Activated naive CD4-positive, alpha-beta T cell treated with anti-CD3 and anti-CD28 coated beads, Interleukin-2, amount 10 ng/mL, durations not matched to agents 7 days and 5 days (primary cell): Measurements from ENCODE around the gene SPNS2.
A peak's percentile ranks its signal among the peaks of the same experiment; 100 is the strongest.

ENCODE experiments used
- CTCF ChIA-PET: fragments of 350-600 bp; sonication (Branson Sonifier 250); formaldehyde crosslinking; loops from one replicate; lab custom pipeline; 2021; ENCODE audit warnings: antibody characterized with exemption; lab: Charles Lee
- DNase-seq: peaks from one replicate; pipeline ENCODE4 v3.0.0-alpha.2; 2020
- H3K27ac Mint-ChIP-seq: one replicate; pipeline ENCODE4 v1.8.0; 2021; ENCODE audit warnings: mild to moderate bottlenecking, moderate library complexity, mixed read lengths
- H3K27me3 Mint-ChIP-seq: one replicate; pipeline ENCODE4 v1.8.0; 2021; ENCODE audit warnings: mild to moderate bottlenecking, mixed read lengths
- H3K36me3 Mint-ChIP-seq: one replicate; pipeline ENCODE4 v1.8.0; 2021; ENCODE audit warnings: mixed read lengths
- H3K4me1 Mint-ChIP-seq: one replicate; pipeline ENCODE4 v1.8.0; 2021; ENCODE audit warnings: mixed read lengths
- H3K4me3 Mint-ChIP-seq: one replicate; pipeline ENCODE4 v1.8.0; 2021; ENCODE audit warnings: mild to moderate bottlenecking, moderate library complexity, mixed read lengths
- H3K9me3 Mint-ChIP-seq: one replicate; pipeline ENCODE4 v1.8.0; 2021; ENCODE audit warnings: mixed read lengths

SPNS2 gene

GRCh38 chr17:4487820-4488716 is 10.6 kb upstream of the SPNS2 start:
- no peak overlapping the region for H3K4me3 Mint-ChIP-seq
- peaks cover 8% of the 10 kb centered on the region for H3K27me3 Mint-ChIP-seq
- no peaks in the 10 kb centered on the region for H3K9me3 Mint-ChIP-seq
- peaks cover 34% of the 10 kb centered on the region for H3K4me1 Mint-ChIP-seq
- CTCF ChIA-PET: no interaction called here
- no peak for DNase-seq
- peaks cover 12% of the 10 kb centered on the region for H3K36me3 Mint-ChIP-seq
- H3K27ac Mint-ChIP-seq: no peak overlapping the region

- CTCF ChIA-PET: no interaction called here
- Mint-ChIP-seq H3K27me3 (peaks cover 11% of the 10 kb centered on the region), H3K9me3 (no peaks in the 10 kb centered on the region), H3K27ac (no peak overlapping the region), H3K36me3 (peaks cover 10% of the 10 kb centered on the region), H3K4me1 (peaks cover 28% of the 10 kb centered on the region), H3K4me3 (no peak overlapping the region)
- DNase-seq: no peak
Measured at GRCh38 chr17:4488989-4489595, 9.6 kb upstream of the SPNS2 start.

- Mint-ChIP-seq H3K27ac (no peak overlapping the region), H3K9me3 (no peaks in the 10 kb centered on the region), H3K4me1 (peaks cover 22% of the 10 kb centered on the region), H3K36me3 (peaks cover 6% of the 10 kb centered on the region), H3K27me3 (peaks cover 17% of the 10 kb centered on the region), H3K4me3 (no peak overlapping the region)
- CTCF ChIA-PET: no interaction called here
- DNase-seq: no peak
Measured at GRCh38 chr17:4490109-4490591, 8.5 kb upstream of the SPNS2 start.

- CTCF ChIA-PET: no interaction called here
- H3K4me1 Mint-ChIP-seq: peaks cover 18% of the 10 kb centered on the region
- no peak overlapping the region for H3K4me3 Mint-ChIP-seq
- no peak overlapping the region for H3K27ac Mint-ChIP-seq
- H3K36me3 Mint-ChIP-seq: peaks cover 5% of the 10 kb centered on the region
- H3K27me3 Mint-ChIP-seq: peaks cover 22% of the 10 kb centered on the region
- no peaks in the 10 kb centered on the region for H3K9me3 Mint-ChIP-seq
- no peak for DNase-seq
Measured at GRCh38 chr17:4490637-4491061, 8.0 kb upstream of the SPNS2 start.

GRCh38 chr17:4492721-4493561 is 5.7 kb upstream of the SPNS2 start:
- peak; percentile 72 for DNase-seq
- Mint-ChIP-seq H3K9me3 (no peaks in the 10 kb centered on the region), H3K27ac (no peak overlapping the region), H3K4me3 (no peak overlapping the region), H3K27me3 (peaks cover 44% of the 10 kb centered on the region), H3K4me1 (peaks cover 2% of the 10 kb centered on the region), H3K36me3 (no peaks in the 10 kb centered on the region)
- CTCF ChIA-PET: no interaction called here

GRCh38 chr17:4497101-4497824 is 1.4 kb upstream of the SPNS2 start:
- H3K27ac Mint-ChIP-seq: no peak overlapping the region
- peaks cover 77% of the 10 kb centered on the region for H3K27me3 Mint-ChIP-seq
- peaks cover 21% of the 10 kb centered on the region for H3K4me1 Mint-ChIP-seq
- no peaks in the 10 kb centered on the region for H3K9me3 Mint-ChIP-seq
- CTCF ChIA-PET: interaction anchor here (0.6 kb wide), 1 partner anchor 41 kb away, joined by 3 read pairs; no protein-coding TSS in a partner anchor
- H3K36me3 Mint-ChIP-seq: no peaks in the 10 kb centered on the region
- H3K4me3 Mint-ChIP-seq: no peak overlapping the region
- no peak for DNase-seq

GRCh38 chr17:4499431-4500190 is 930 bp downstream of the SPNS2 start:
- H3K9me3 Mint-ChIP-seq: no peaks in the 10 kb centered on the region
- DNase-seq: peak; percentile 52
- CTCF ChIA-PET: interaction anchor here (1.5 to 1.7 kb wide), 2 partner anchors 10 to 79 kb away, joined by 3 to 4 read pairs; no protein-coding TSS in a partner anchor

GRCh38 chr17:4500191-4500571 is 1.5 kb downstream of the SPNS2 start:
- CTCF ChIA-PET: interaction anchor here (0.8 to 1.7 kb wide), 4 partner anchors 10 to 79 kb away, joined by 3 to 4 read pairs (median 4); no protein-coding TSS in a partner anchor
- Mint-ChIP-seq H3K9me3 (no peaks in the 10 kb centered on the region), H3K27me3 (peaks cover 95% of the 10 kb centered on the region), H3K4me1 (peaks cover 36% of the 10 kb centered on the region), H3K27ac (no peak overlapping the region), H3K4me3 (peak overlapping the region; percentile 20), H3K36me3 (no peaks in the 10 kb centered on the region)
- DNase-seq: no peak

More at GRCh38 chr17:4499431-4500190, 930 bp downstream of the SPNS2 start:
- peaks cover 91% of the 10 kb centered on the region for H3K27me3 Mint-ChIP-seq
- H3K4me1 Mint-ChIP-seq: peaks cover 31% of the 10 kb centered on the region
- no peak overlapping the region for H3K27ac Mint-ChIP-seq
- peak overlapping the region; percentile 56 for H3K4me3 Mint-ChIP-seq
- H3K36me3 Mint-ChIP-seq: no peaks in the 10 kb centered on the region

GRCh38 chr17:4501295-4501949 is 2.7 kb downstream of the SPNS2 start:
- Mint-ChIP-seq H3K36me3 (no peaks in the 10 kb centered on the region), H3K27ac (no peak overlapping the region), H3K27me3 (peaks cover 95% of the 10 kb centered on the region), H3K9me3 (no peaks in the 10 kb centered on the region), H3K4me3 (no peak overlapping the region), H3K4me1 (peaks cover 36% of the 10 kb centered on the region)
- CTCF ChIA-PET: interaction anchor here (0.6 to 1.7 kb wide), 3 partner anchors 8 to 712 kb away, joined by 3 to 4 read pairs (median 3); no protein-coding TSS in a partner anchor
- DNase-seq: no peak

- Mint-ChIP-seq H3K4me3 (no peak overlapping the region), H3K27me3 (peaks cover 90% of the 10 kb centered on the region), H3K27ac (no peak overlapping the region), H3K9me3 (no peaks in the 10 kb centered on the region), H3K36me3 (no peaks in the 10 kb centered on the region), H3K4me1 (peaks cover 36% of the 10 kb centered on the region)
- DNase-seq: no peak
- CTCF ChIA-PET: interaction anchor here (0.6 kb wide), 1 partner anchor 1358 kb away, joined by 3 read pairs; no protein-coding TSS in a partner anchor
Measured at GRCh38 chr17:4502466-4503154, 3.9 kb downstream of the SPNS2 start.

GRCh38 chr17:4503283-4504025 is 4.8 kb downstream of the SPNS2 start:
- Mint-ChIP-seq H3K9me3 (no peaks in the 10 kb centered on the region), H3K4me3 (no peak overlapping the region), H3K27me3 (peaks cover 88% of the 10 kb centered on the region), H3K27ac (no peak overlapping the region), H3K36me3 (no peaks in the 10 kb centered on the region), H3K4me1 (peaks cover 38% of the 10 kb centered on the region)
- CTCF ChIA-PET: no interaction called here
- DNase-seq: no peak
